ENCODE data around the gene RAB3GAP2.

- TF ChIP-seq POLR2AphosphoS5 (IDR thresholded peaks at IDR 0.05; ENCODE audit: borderline replicate concordance, low read depth, low read length): no peak
- TF ChIP-seq EZH2 (IDR thresholded peaks at IDR 0.05): no peak
- no peak for TF ChIP-seq FOXP2 (optimal IDR thresholded peaks at IDR 0.05; ENCODE audit: control extremely low read depth, extremely low read length, insufficient read depth)
These were observed 145.2 kb downstream of the RAB3GAP2 start for GRCh38 chr1:220127076-220127475.

All from SK-N-MC (cell line).